OCI-LY1 (cell line): Measurements from ENCODE around the gene TTLL5.

Experiments used
- H2AFZ ChIP-seq: fragments of 200-600 bp; sonication (generic), shearing (Covaris generic); 2 replicates; pipeline ENCODE4 v1.6.0; 2014; ENCODE audit warnings: antibody characterized with exemption, mild to moderate bottlenecking, low read length
- H3F3A ChIP-seq: fragments of 200-600 bp; sonication (generic), shearing (Covaris generic); 2 replicates; pipeline ENCODE4 v1.6.0; 2014; ENCODE audit warnings: mild to moderate bottlenecking, antibody characterized with exemption, low read length, moderate library complexity; ENCODE audit not compliant: insufficient read depth
- H3K27ac ChIP-seq: fragments of 200-600 bp; sonication (generic); 2 replicates; pipeline ENCODE4 v1.5.1; 2014; ENCODE audit warnings: low read length, mixed run types, mild to moderate bottlenecking, low read depth; ENCODE audit not compliant: poor library complexity, severe bottlenecking
- H3K27me3 ChIP-seq: fragments of 200-600 bp; sonication (generic); 2 replicates; pipeline ENCODE4 v1.6.0; 2014; ENCODE audit warnings: antibody characterized with exemption, mild to moderate bottlenecking, low read length, moderate library complexity; ENCODE audit not compliant: insufficient read depth
- H3K36me3 ChIP-seq: fragments of 200-600 bp; sonication (generic); 2 replicates; pipeline ENCODE4 v1.6.1; 2014; ENCODE audit warnings: mild to moderate bottlenecking, antibody characterized with exemption, low read length, moderate library complexity, mixed read lengths; ENCODE audit not compliant: insufficient read depth
- H3K4me1 ChIP-seq: fragments of 200-600 bp; sonication (generic); 2 replicates; pipeline ENCODE4 v1.5.1; 2014; ENCODE audit warnings: mild to moderate bottlenecking, low read length, moderate library complexity; ENCODE audit not compliant: insufficient read depth, severe bottlenecking
- H3K4me2 ChIP-seq: fragments of 200-600 bp; sonication (generic), shearing (Covaris generic); 2 replicates; pipeline ENCODE4 v1.6.1; 2014; ENCODE audit warnings: low read length
- H3K4me3 ChIP-seq: fragments of 200-600 bp; sonication (generic); 2 replicates; pipeline ENCODE4 v1.5.1; 2014; ENCODE audit warnings: low read length, low read depth, mild to moderate bottlenecking, mixed read lengths; ENCODE audit not compliant: poor library complexity, severe bottlenecking
- H3K79me2 ChIP-seq: fragments of 200-600 bp; shearing (Covaris generic); 2 replicates; pipeline ENCODE4 v1.6.1; 2016; ENCODE audit warnings: mixed run types, low read length, mixed read lengths; ENCODE audit not compliant: insufficient read depth
- H3K9ac ChIP-seq: fragments of 200-600 bp; sonication (generic), shearing (Covaris generic); 2 replicates; pipeline ENCODE4 v1.6.1; 2014; ENCODE audit warnings: mild to moderate bottlenecking, low read length, mixed read lengths
- H3K9me2 ChIP-seq: fragments of 200-600 bp; sonication (generic), shearing (Covaris generic); 2 replicates; pipeline ENCODE4 v1.6.1; 2014; ENCODE audit warnings: low read depth, mild to moderate bottlenecking, low read length, mixed read lengths
- H3K9me3 ChIP-seq: fragments of 200-600 bp; shearing (Covaris generic); 2 replicates; pipeline ENCODE4 v1.6.1; 2014; ENCODE audit warnings: low read length, mixed read lengths
- H4K20me1 ChIP-seq: fragments of 200-600 bp; sonication (generic), shearing (Covaris generic); 2 replicates; pipeline ENCODE4 v1.6.0; 2016; ENCODE audit warnings: mild to moderate bottlenecking, low read length; ENCODE audit not compliant: insufficient read depth
- CTCF ChIP-seq: fragments of 200-600 bp; sonication (generic), shearing (Covaris generic); IDR thresholded peaks from 2 replicates; pipeline ENCODE4 v1.5.1; 2017; ENCODE audit warnings: mild to moderate bottlenecking, antibody characterized with exemption, low read length, moderate library complexity, mixed read lengths
- EZH2 ChIP-seq: fragments of 200-600 bp; sonication (generic), shearing (Covaris generic); IDR thresholded peaks from 2 replicates; pipeline ENCODE4 v1.8.0; 2017; ENCODE audit warnings: borderline replicate concordance, mixed run types, mild to moderate bottlenecking, antibody characterized with exemption, low read length, moderate library complexity, mixed read lengths

The TTLL5 gene

GRCh38 chr14:75803765-75804164 is 142.7 kb downstream of the TTLL5 start:
- H3F3A ChIP-seq, result no peaks in the 10 kb centered on the region
- H3K4me1 ChIP-seq, result no peaks in the 10 kb centered on the region
- no peak overlapping the region for H2AFZ ChIP-seq
- no peaks in the 10 kb centered on the region for H3K27me3 ChIP-seq
- no peak overlapping the region for H3K27ac ChIP-seq
- H3K4me3 ChIP-seq, result no peak overlapping the region
- H3K36me3 ChIP-seq, result peaks cover 11% of the 10 kb centered on the region
- H3K9me3 ChIP-seq, result no peaks in the 10 kb centered on the region
- no peaks in the 10 kb centered on the region for H3K9me2 ChIP-seq
- no peak overlapping the region for H3K4me2 ChIP-seq
- H3K9ac ChIP-seq, result no peak overlapping the region
- no peaks in the 10 kb centered on the region for H4K20me1 ChIP-seq
- TF ChIP-seq CTCF, result no peak
- TF ChIP-seq EZH2, result no peak
- no peaks in the 10 kb centered on the region for H3K79me2 ChIP-seq

- no peaks in the 10 kb centered on the region for H4K20me1 ChIP-seq
- H3K27ac ChIP-seq, result no peak overlapping the region
- H3K27me3 ChIP-seq, result no peaks in the 10 kb centered on the region
- H3K9me2 ChIP-seq, result no peaks in the 10 kb centered on the region
- no peak overlapping the region for H3K9ac ChIP-seq
- TF ChIP-seq CTCF (no peak), EZH2 (no peak)
- H3K9me3 ChIP-seq, result no peaks in the 10 kb centered on the region
- H2AFZ ChIP-seq, result no peak overlapping the region
- no peaks in the 10 kb centered on the region for H3K79me2 ChIP-seq
- H3F3A ChIP-seq, result no peaks in the 10 kb centered on the region
- H3K4me1 ChIP-seq, result no peaks in the 10 kb centered on the region
- no peak overlapping the region for H3K4me2 ChIP-seq
- no peak overlapping the region for H3K4me3 ChIP-seq
- H3K36me3 ChIP-seq, result peaks cover 10% of the 10 kb centered on the region
Observed at GRCh38 chr14:75804570-75805275, 143.7 kb downstream of the TTLL5 start.

- TF ChIP-seq EZH2 (no peak), CTCF (no peak)
Observed at GRCh38 chr14:75805646-75806045, 144.6 kb downstream of the TTLL5 start.

More at GRCh38 chr14:75805646-75806045, 144.6 kb downstream of the TTLL5 start:
- no peaks in the 10 kb centered on the region for H3K9me3 ChIP-seq
- no peaks in the 10 kb centered on the region for H3K4me1 ChIP-seq
- H2AFZ ChIP-seq, result no peak overlapping the region
- H3F3A ChIP-seq, result no peaks in the 10 kb centered on the region
- no peak overlapping the region for H3K4me2 ChIP-seq
- H3K9me2 ChIP-seq, result no peaks in the 10 kb centered on the region
- H4K20me1 ChIP-seq, result no peaks in the 10 kb centered on the region
- no peak overlapping the region for H3K27ac ChIP-seq
- H3K9ac ChIP-seq, result no peak overlapping the region
- H3K36me3 ChIP-seq, result 0 out of 2 replicates have a peak, but pooled peaks cover under 1% of the 10 kb centered on the region
- H3K27me3 ChIP-seq, result no peaks in the 10 kb centered on the region
- H3K4me3 ChIP-seq, result no peak overlapping the region
- no peaks in the 10 kb centered on the region for H3K79me2 ChIP-seq
